DND-41 (cell line): Measurements from ENCODE around the gene SLC22A3.
"Not testable (repeated sequence)": the region's sequence is repeated elsewhere in the genome, so short reads cannot be mapped to it uniquely, and the experiment has no call there.

Source experiments
- ATAC-seq: fragments of 200-7000 bp; cut with Tn5 transposase; 3 replicates; pipeline ENCODE4 v1.9.1; 2021; ENCODE audit warnings: low read depth; ENCODE audit not compliant: insufficient read depth
- DNase-seq: peaks from one replicate; pipeline ENCODE4 v3.0.0-alpha.2; 2020
- H2AFZ ChIP-seq: 2 replicates; pipeline ENCODE4 v1.6.0; 2012; ENCODE audit warnings: low read depth, low read length
- H3K27ac ChIP-seq: 2 replicates; pipeline ENCODE4 v1.5.1; 2012; ENCODE audit warnings: low read length, inconsistent platforms
- H3K27me3 ChIP-seq: fragments of 200-600 bp; sonication (generic); 2 replicates; pipeline ENCODE4 v1.6.0; 2012; ENCODE audit warnings: low read length, mild to moderate bottlenecking, inconsistent platforms; ENCODE audit not compliant: insufficient read depth, poor library complexity
- H3K36me3 ChIP-seq: 2 replicates; pipeline ENCODE4 v1.5.1; 2012; ENCODE audit warnings: low read length, inconsistent platforms; ENCODE audit not compliant: insufficient read depth
- H3K4me1 ChIP-seq: 2 replicates; pipeline ENCODE4 v1.5.1; 2012; ENCODE audit warnings: mild to moderate bottlenecking, low read length; ENCODE audit not compliant: insufficient read depth
- H3K4me2 ChIP-seq: 2 replicates; pipeline ENCODE4 v1.6.0; 2012; ENCODE audit warnings: mild to moderate bottlenecking, moderate library complexity, low read length, inconsistent platforms; ENCODE audit not compliant: insufficient read depth
- H3K4me3 ChIP-seq, 2 experiments: fragments of 200-600 bp in 1 of 2; shearing (Covaris generic) in 1 of 2; 2 replicates each; pipeline ENCODE4 v1.5.1; 2012 to 2016; ENCODE audit warnings: inconsistent platforms in 2 of 2, low read length in 2 of 2, mild to moderate bottlenecking in 2 of 2, low read depth in 1 of 2, moderate library complexity in 1 of 2
- H3K79me2 ChIP-seq: 2 replicates; pipeline ENCODE4 v1.6.0; 2012; ENCODE audit warnings: low read length, inconsistent platforms; ENCODE audit not compliant: insufficient read depth
- H3K9ac ChIP-seq: 2 replicates; pipeline ENCODE4 v1.6.0; 2012; ENCODE audit warnings: low read depth, mild to moderate bottlenecking, inconsistent platforms, low read length, moderate library complexity
- H3K9me3 ChIP-seq: 2 replicates; pipeline ENCODE4 v1.5.1; 2012; ENCODE audit warnings: low read length, moderate library complexity, mild to moderate bottlenecking, inconsistent platforms; ENCODE audit not compliant: insufficient read depth, severe bottlenecking
- H4K20me1 ChIP-seq: 2 replicates; pipeline ENCODE4 v1.6.0; 2012; ENCODE audit warnings: low read length; ENCODE audit not compliant: insufficient read depth
- CTCF ChIP-seq: IDR thresholded peaks from 2 replicates; pipeline ENCODE4 v1.5.1; 2012; ENCODE audit warnings: borderline replicate concordance, low read length, moderate library complexity, mild to moderate bottlenecking; ENCODE audit not compliant: poor library complexity, severe bottlenecking; ENCODE audit errors: extremely low read depth
- EZH2 ChIP-seq: IDR thresholded peaks from 3 replicates; pipeline ENCODE4 v1.6.1; 2012; ENCODE audit warnings: borderline replicate concordance, low read depth, mild to moderate bottlenecking, moderate library complexity, low read length, inconsistent platforms; ENCODE audit not compliant: severe bottlenecking

Gene SLC22A3

GRCh38 chr6:160388922-160389321 lies 40.7 kb downstream of the SLC22A3 start:
- no peak overlapping the region for H3K4me3 ChIP-seq
- no peak for TF ChIP-seq EZH2
- TF ChIP-seq CTCF: no peak
- ATAC-seq (no peak), DNase-seq (no peak)
- H4K20me1 ChIP-seq: no peaks in the 10 kb centered on the region
- no peak overlapping the region for H3K9ac ChIP-seq
- no peaks in the 10 kb centered on the region for H3K79me2 ChIP-seq
- H2AFZ ChIP-seq: no peak overlapping the region
- no peaks in the 10 kb centered on the region for H3K36me3 ChIP-seq
- peaks cover 4% of the 10 kb centered on the region for H3K27me3 ChIP-seq
- H3K4me1 ChIP-seq: no peaks in the 10 kb centered on the region
- H3K4me2 ChIP-seq: no peak overlapping the region
- H3K27ac ChIP-seq: no peak overlapping the region
- H3K9me3 ChIP-seq: no peaks in the 10 kb centered on the region

- DNase-seq: no peak
- H3K9me3 ChIP-seq: no peaks in the 10 kb centered on the region
Observed at GRCh38 chr6:160391419-160392116, 43.4 kb downstream of the SLC22A3 start.

GRCh38 chr6:160393442-160393841 lies 45.3 kb downstream of the SLC22A3 start:
- H3K27me3 ChIP-seq, H4K20me1 ChIP-seq, H3K9me3 ChIP-seq, DNase-seq, H3K9ac ChIP-seq, H3K4me2 ChIP-seq, H3K4me1 ChIP-seq, ATAC-seq, H2AFZ ChIP-seq, H3K36me3 ChIP-seq, H3K27ac ChIP-seq, H3K4me3 ChIP-seq, H3K79me2 ChIP-seq: not testable (repeated sequence)

More at GRCh38 chr6:160391419-160392116, 43.4 kb downstream of the SLC22A3 start:
- no peaks in the 10 kb centered on the region for H3K79me2 ChIP-seq
- no peak overlapping the region for H3K27ac ChIP-seq
- no peaks in the 10 kb centered on the region for H3K4me1 ChIP-seq
- no peak overlapping the region for H3K9ac ChIP-seq
- no peak overlapping the region for H3K4me3 ChIP-seq
- H2AFZ ChIP-seq: no peak overlapping the region
- TF ChIP-seq EZH2 (no peak), CTCF (no peak)
- no peaks in the 10 kb centered on the region for H3K36me3 ChIP-seq
- H3K4me2 ChIP-seq: no peak overlapping the region
- H4K20me1 ChIP-seq: no peaks in the 10 kb centered on the region
- peaks cover 4% of the 10 kb centered on the region for H3K27me3 ChIP-seq
- no peak for ATAC-seq

GRCh38 chr6:160393891-160394653 lies 45.9 kb downstream of the SLC22A3 start:
- H3K36me3 ChIP-seq: no peaks in the 10 kb centered on the region
- TF ChIP-seq EZH2 (no peak), CTCF (no peak)
- H3K9ac ChIP-seq: no peak overlapping the region
- H3K4me1 ChIP-seq: no peaks in the 10 kb centered on the region
- H4K20me1 ChIP-seq: no peaks in the 10 kb centered on the region
- no peaks in the 10 kb centered on the region for H3K9me3 ChIP-seq
- H3K4me3 ChIP-seq: no peak overlapping the region
- DNase-seq (no peak), ATAC-seq (no peak)
- H3K4me2 ChIP-seq: no peak overlapping the region
- no peak overlapping the region for H3K27ac ChIP-seq
- no peaks in the 10 kb centered on the region for H3K79me2 ChIP-seq
- no peaks in the 10 kb centered on the region for H3K27me3 ChIP-seq
- H2AFZ ChIP-seq: no peak overlapping the region
